Activated naive CD4-positive, alpha-beta T cell treated with anti-CD3 and anti-CD28 coated beads for 36 hours (primary cell): ENCODE data around the gene CUX1. TPM values are rescaled to one million over a fixed set of nuclear protein-coding genes. Genes with fewer than 3 reads are reported as not detected.
"Not testable (repeated sequence)": the region's sequence is repeated elsewhere in the genome, so short reads cannot be mapped to it uniquely, and the experiment has no call there.

Experiments used
- CTCF ChIA-PET: fragments of 350-600 bp; sonication (Branson Sonifier 250); formaldehyde crosslinking; loops from one replicate; lab custom pipeline; 2021; ENCODE audit warnings: antibody characterized with exemption; lab: Charles Lee
- DNase-seq: peaks from one replicate; pipeline ENCODE4 v3.0.0-alpha.2; 2020
- H3K27ac Mint-ChIP-seq: one replicate; pipeline ENCODE4 v1.8.0; 2021; ENCODE audit warnings: mild to moderate bottlenecking, mixed read lengths
- H3K27me3 Mint-ChIP-seq: one replicate; pipeline ENCODE4 v1.8.0; 2021; ENCODE audit warnings: low read depth, mixed read lengths
- H3K36me3 Mint-ChIP-seq: one replicate; pipeline ENCODE4 v1.8.0; 2021; ENCODE audit warnings: low read depth, mixed read lengths
- H3K4me1 Mint-ChIP-seq: one replicate; pipeline ENCODE4 v1.8.0; 2021; ENCODE audit warnings: low read depth, mixed read lengths
- H3K4me3 Mint-ChIP-seq: one replicate; pipeline ENCODE4 v1.8.0; 2021; ENCODE audit warnings: mild to moderate bottlenecking, moderate library complexity, mixed read lengths
- H3K9me3 Mint-ChIP-seq: one replicate; pipeline ENCODE4 v1.8.0; 2021; ENCODE audit warnings: mixed read lengths
- intact Hi-C: fragments of 100-400 bp; cut with micrococcal nuclease; formaldehyde crosslinking; loops from one replicate; pipeline ENCODE4 v1.15.1; 2023
- total RNA-seq, 2 experiments: library from RNA; stranded (reverse); gene quantifications; one replicate each; pipeline ENCODE4 v1.2.3, GENCODE V29; 2021

Gene CUX1
- total RNA-seq, 2 experiments from 2014 or later: 22.2 to 25.5 TPM

- Mint-ChIP-seq H3K36me3 (no peaks in the 10 kb centered on the region), H3K9me3 (no peaks in the 10 kb centered on the region), H3K27ac (no peak overlapping the region), H3K4me1 (no peaks in the 10 kb centered on the region), H3K27me3 (no peaks in the 10 kb centered on the region), H3K4me3 (no peak overlapping the region)
- intact Hi-C loops: no loop called here
- CTCF ChIA-PET: no interaction called here
- no peak for DNase-seq
Observed at GRCh38 chr7:102005933-102006480, 188.6 kb downstream of the CUX1 start.

DNA sequence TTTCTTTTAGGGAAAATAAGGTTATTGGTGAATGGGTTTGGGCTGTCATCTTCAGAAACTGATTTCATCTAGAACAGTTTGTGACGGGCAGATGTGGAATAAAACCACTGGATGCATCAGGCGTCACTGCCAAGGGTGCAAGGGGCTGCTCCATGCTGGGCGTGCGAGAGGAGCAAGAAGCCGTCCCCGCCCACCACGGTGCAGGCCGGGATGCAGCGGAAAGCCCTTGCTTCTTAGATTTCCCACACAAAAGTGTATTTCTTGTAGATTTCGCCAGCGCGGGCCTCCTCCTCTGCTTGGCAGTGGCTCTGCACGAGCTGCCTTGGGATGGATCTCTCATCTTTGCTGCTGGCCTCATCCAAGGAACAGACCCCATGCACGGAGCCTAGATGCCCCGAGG lies 189.3 kb downstream of the CUX1 start:
- H3K27me3 Mint-ChIP-seq: no peaks in the 10 kb centered on the region
- CTCF ChIA-PET: no interaction called here
- no peak for DNase-seq
- intact Hi-C loops: no loop called here
- H3K4me3 Mint-ChIP-seq: no peak overlapping the region
- no peaks in the 10 kb centered on the region for H3K9me3 Mint-ChIP-seq
- H3K27ac Mint-ChIP-seq: no peak overlapping the region
- no peaks in the 10 kb centered on the region for H3K36me3 Mint-ChIP-seq
- H3K4me1 Mint-ChIP-seq: no peaks in the 10 kb centered on the region

DNA sequence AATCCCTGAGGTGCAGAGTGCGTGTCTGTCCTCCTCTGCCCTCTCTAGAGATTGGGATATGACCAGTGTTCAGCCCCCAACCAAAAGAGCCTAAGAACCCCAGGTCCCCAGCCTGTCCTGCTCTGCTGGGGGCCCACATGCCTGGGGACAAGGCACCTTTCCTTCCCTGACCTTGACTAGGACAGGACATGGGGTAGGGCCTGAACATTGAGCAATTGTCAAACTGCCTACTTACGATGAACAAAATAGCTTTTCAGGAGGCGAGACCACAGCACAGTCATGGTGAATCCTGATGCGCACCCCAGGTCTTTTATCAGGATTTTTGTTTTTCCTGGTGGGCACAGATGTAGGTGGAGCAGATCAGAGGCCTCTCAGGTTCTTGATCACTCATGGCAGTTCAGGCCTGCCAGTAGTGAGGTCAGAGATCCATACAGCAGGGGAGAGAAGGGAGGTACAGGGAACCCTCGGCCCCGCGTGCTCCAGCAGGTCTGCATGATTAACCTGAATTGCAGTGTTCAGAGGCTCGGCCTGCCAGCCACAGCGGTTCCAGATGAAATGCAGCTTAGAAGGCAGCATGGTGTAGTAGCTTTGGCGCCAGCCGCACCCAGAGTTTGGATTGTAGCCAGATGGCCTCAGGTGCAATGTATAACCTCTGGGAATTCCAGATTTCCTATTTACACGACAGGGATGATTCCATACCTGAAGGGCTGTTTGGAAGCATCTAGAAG lies 191.3 kb downstream of the CUX1 start:
- H3K27ac Mint-ChIP-seq: no peak overlapping the region
- no peak for DNase-seq
- no peak overlapping the region for H3K4me3 Mint-ChIP-seq
- intact Hi-C loops: no loop called here
- peaks cover 2% of the 10 kb centered on the region for H3K36me3 Mint-ChIP-seq
- CTCF ChIA-PET: no interaction called here
- no peaks in the 10 kb centered on the region for H3K27me3 Mint-ChIP-seq
- H3K9me3 Mint-ChIP-seq: no peaks in the 10 kb centered on the region
- H3K4me1 Mint-ChIP-seq: no peaks in the 10 kb centered on the region

- Mint-ChIP-seq H3K27me3 (no peaks in the 10 kb centered on the region), H3K27ac (no peak overlapping the region), H3K9me3 (no peaks in the 10 kb centered on the region), H3K4me1 (no peaks in the 10 kb centered on the region), H3K36me3 (peaks cover 4% of the 10 kb centered on the region), H3K4me3 (no peak overlapping the region)
- intact Hi-C loops: no loop called here
- CTCF ChIA-PET: interaction anchor here (0.7 kb wide), 1 partner anchor 16 kb away, joined by 3 read pairs; no protein-coding TSS in a partner anchor
- no peak for DNase-seq
Observed at GRCh38 chr7:102009628-102010027, 192.2 kb downstream of the CUX1 start.

DNA sequence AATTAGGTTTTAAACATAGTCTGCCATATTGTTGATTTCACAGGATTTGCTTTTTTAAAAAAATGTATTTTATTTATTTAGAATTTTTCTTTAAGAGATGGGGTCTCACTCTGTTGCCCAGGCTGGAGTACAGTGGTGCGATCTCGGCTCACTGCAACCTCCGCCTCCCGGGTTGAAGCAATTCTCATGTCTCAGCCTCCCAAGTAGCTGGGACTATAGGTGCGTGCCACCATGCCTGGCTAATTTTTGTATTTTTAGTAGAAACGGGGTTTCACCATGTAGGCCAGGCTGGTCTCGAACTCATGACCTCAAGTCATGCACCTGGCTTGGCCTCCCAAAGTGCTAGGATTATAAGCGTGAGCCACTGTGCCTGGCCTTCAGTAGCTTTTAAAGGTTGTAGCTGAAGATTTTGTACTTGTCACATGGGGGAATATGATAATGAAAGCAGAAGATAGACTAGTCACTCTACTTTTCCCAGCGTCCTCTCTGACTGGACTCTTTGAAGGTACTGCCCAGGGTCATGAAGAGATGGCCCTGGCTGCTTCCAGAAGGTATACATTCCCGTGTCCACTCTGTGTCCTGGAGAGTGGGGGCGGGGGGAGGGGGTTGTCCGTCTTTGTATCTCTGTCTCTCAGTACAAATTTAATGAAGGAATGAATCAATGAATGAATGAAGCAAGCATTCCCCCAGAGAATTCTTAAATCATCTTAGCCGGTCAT lies 194.8 kb downstream of the CUX1 start:
- H3K27me3 Mint-ChIP-seq, H3K27ac Mint-ChIP-seq, H3K4me3 Mint-ChIP-seq, H3K9me3 Mint-ChIP-seq, H3K36me3 Mint-ChIP-seq, H3K4me1 Mint-ChIP-seq, DNase-seq, intact Hi-C loops: not testable (repeated sequence)
- CTCF ChIA-PET: interaction anchor here (0.6 kb wide), 1 partner anchor 408 kb away, joined by 3 read pairs; no protein-coding TSS in a partner anchor

DNA sequence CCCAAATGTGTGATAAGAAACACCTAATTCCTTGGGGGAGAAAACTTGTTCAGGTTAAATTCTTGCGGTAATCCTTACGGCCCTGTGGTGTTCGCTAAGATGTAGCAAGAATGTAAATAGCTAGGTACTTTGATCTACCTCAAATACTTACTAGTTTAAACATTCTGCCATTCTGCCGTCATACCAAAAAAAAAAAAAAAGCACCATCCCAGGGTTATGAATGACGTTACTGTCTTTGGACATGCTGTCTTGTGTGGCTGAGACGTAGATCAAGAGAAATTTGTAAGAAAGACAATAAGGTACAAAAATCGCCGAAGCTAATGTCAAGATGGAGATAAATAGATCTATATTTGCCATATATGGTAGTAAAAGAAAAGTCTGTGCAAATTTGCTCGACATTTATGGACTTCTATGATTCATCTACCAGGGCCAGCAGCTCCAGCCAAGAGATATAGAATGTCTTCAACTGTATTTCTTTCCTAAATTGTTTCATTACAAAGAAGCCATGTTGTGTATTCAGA lies 195.6 kb downstream of the CUX1 start:
- CTCF ChIA-PET: interaction anchor here (0.6 kb wide), 1 partner anchor 409 kb away, joined by 3 read pairs; no protein-coding TSS in a partner anchor
- H3K27me3 Mint-ChIP-seq: no peaks in the 10 kb centered on the region
- DNase-seq: no peak
- no peak overlapping the region for H3K27ac Mint-ChIP-seq
- no peaks in the 10 kb centered on the region for H3K4me1 Mint-ChIP-seq
- intact Hi-C loops: no loop called here
- H3K36me3 Mint-ChIP-seq: peaks cover 4% of the 10 kb centered on the region
- no peak overlapping the region for H3K4me3 Mint-ChIP-seq
- H3K9me3 Mint-ChIP-seq: no peaks in the 10 kb centered on the region

- Mint-ChIP-seq H3K9me3 (no peaks in the 10 kb centered on the region), H3K27ac (no peak overlapping the region), H3K27me3 (no peaks in the 10 kb centered on the region), H3K4me3 (no peak overlapping the region), H3K4me1 (no peaks in the 10 kb centered on the region), H3K36me3 (peaks cover 2% of the 10 kb centered on the region)
- CTCF ChIA-PET: no interaction called here
- DNase-seq: no peak
- intact Hi-C loops: no loop called here
Observed at GRCh38 chr7:102018876-102019275, 201.4 kb downstream of the CUX1 start.

DNA sequence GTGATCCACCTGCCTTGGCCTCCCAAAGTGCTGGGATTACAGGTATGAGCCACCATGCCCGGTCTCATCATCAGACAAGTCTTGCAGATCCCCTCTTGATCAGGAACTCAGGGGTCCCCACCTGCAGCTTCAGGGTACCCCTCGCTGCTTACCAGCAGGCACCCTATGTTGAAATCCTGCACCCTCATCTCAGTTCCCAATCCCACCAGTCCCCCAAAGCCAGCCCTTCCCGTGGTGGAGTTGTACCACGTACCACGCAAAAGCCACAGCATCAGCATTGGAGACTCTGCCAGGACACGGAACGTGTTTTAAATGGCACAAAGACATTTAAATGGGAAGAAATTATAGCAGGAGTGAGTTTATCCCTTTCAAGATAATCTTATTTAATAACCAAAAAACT lies 202.0 kb downstream of the CUX1 start:
- no peak overlapping the region for H3K4me3 Mint-ChIP-seq
- H3K27me3 Mint-ChIP-seq: no peaks in the 10 kb centered on the region
- H3K27ac Mint-ChIP-seq: no peak overlapping the region
- H3K9me3 Mint-ChIP-seq: no peaks in the 10 kb centered on the region
- intact Hi-C loops: no loop called here
- H3K36me3 Mint-ChIP-seq: peaks cover under 1% of the 10 kb centered on the region
- DNase-seq: no peak
- no peaks in the 10 kb centered on the region for H3K4me1 Mint-ChIP-seq
- CTCF ChIA-PET: no interaction called here

DNA sequence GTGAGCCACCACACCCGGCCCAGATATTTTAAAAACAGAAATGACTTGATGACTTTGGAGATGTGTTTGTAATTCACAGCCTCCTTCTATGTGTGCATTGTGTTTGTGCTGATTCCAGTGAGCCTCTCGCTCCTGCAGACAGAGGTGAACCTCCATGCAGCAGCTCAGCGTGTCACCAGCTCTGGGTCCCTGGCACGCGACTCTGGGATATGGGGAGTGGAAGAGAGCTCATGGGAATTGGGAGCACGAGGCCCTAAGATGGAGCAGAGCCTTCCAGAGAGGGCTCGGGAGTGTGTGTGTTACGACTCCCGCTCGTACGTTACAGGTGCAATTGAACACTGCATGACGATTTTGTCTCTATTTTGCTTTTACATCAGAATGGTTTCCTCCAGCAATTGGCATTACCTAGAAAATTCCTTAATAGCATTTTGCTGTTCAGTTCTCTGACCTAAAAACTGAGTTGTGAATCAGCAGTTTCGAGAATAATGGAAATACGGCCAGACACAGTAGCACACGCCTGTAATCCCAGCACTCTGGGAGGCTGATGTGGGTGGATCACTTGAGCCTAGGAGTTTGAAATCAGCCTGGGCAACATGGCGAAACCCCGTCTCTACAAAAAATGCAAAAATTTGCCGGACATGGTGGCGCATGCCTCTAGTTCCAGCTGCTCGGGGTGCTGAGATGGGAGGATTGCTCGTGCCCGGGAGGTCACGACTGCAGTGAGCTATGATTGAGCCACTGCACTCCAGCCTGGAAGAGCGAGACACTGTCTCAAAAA lies 204.6 kb downstream of the CUX1 start:
- no peaks in the 10 kb centered on the region for H3K36me3 Mint-ChIP-seq
- no peaks in the 10 kb centered on the region for H3K4me1 Mint-ChIP-seq
- intact Hi-C loops: no loop called here
- no peak for DNase-seq
- no peak overlapping the region for H3K27ac Mint-ChIP-seq
- CTCF ChIA-PET: interaction anchor here (0.6 kb wide), 1 partner anchor 48 kb away, joined by 3 read pairs; no protein-coding TSS in a partner anchor
- no peaks in the 10 kb centered on the region for H3K27me3 Mint-ChIP-seq
- no peaks in the 10 kb centered on the region for H3K9me3 Mint-ChIP-seq
- no peak overlapping the region for H3K4me3 Mint-ChIP-seq

DNA sequence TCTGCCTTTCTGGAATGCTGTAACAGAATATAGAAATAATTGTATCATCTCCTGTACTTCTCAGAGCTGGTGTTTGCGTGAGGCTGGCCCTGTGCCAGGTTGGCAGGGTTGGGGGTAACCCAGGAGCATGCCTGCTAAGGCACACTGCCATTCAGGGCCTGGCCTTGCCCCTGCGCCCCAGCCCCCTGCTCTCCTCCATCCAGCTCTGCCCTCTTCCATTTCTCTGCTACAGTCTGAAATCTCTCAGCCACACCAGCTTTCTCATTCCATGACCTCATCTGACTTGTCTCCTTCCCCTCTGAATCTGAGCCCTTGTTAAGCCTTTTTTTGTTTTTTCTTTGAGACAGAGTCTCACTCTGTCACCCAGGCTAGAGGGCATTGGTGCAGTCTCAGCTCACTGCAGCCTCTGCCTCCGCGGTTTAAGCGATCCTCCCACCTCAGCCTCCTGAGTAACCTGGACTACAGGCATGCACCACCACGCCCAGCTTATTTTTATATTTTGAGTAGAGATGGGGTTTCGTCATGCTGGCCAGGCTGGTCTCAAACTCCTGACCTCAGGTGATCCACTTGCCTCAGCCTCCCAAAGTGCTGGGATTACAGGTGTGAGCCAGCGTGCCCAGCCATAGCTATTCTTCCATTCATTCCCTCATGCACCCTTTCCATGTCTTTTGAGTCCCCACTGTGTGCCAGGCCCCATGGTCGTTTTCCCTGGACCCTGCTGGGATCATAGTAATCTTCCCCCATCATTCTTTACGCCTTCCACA lies 206.8 kb downstream of the CUX1 start:
- no peaks in the 10 kb centered on the region for H3K27me3 Mint-ChIP-seq
- H3K4me1 Mint-ChIP-seq: peaks cover 5% of the 10 kb centered on the region
- H3K9me3 Mint-ChIP-seq: no peaks in the 10 kb centered on the region
- intact Hi-C loops: no loop called here
- DNase-seq: no peak
- no peak overlapping the region for H3K27ac Mint-ChIP-seq
- H3K4me3 Mint-ChIP-seq: no peak overlapping the region
- CTCF ChIA-PET: interaction anchor here (0.6 kb wide), 1 partner anchor 84 kb away, joined by 3 read pairs; no protein-coding TSS in a partner anchor
- peaks cover 2% of the 10 kb centered on the region for H3K36me3 Mint-ChIP-seq

DNA sequence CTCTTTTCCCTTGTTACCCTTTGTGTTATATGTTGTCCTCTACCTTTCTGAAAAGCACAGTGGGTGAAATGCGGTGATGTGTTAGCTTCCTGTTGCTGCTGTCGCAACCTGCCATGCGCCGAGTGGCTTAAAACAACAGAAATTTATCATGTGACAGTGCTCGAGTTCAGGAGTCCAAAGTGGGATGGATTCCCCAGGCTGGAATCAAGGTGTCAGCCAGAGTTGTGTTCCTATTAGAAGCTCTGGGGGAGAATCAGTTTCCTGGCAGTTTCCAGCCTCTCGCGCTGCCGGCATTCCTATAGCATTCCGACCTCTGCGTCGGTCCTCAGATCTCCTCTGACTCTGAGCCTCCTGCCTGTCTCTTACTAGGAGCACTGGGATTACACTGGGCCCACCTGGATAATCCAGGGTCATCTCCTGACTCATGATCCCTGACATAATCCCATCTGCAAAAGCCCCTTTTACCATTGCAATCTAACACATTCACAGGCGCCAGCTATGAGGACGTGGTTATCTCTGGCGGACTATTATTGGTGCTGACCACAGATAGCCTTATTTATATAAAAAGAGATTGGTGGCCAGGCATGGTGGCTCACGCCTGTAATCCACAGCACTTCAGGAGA lies 207.5 kb downstream of the CUX1 start:
- H3K4me1 Mint-ChIP-seq: peaks cover 5% of the 10 kb centered on the region
- no peak for DNase-seq
- no peak overlapping the region for H3K4me3 Mint-ChIP-seq
- intact Hi-C loops: no loop called here
- H3K36me3 Mint-ChIP-seq: peaks cover 4% of the 10 kb centered on the region
- CTCF ChIA-PET: interaction anchor here (0.6 to 0.9 kb wide), 2 partner anchors 15 to 85 kb away, joined by 3 read pairs; no protein-coding TSS in a partner anchor
- no peak overlapping the region for H3K27ac Mint-ChIP-seq
- no peaks in the 10 kb centered on the region for H3K9me3 Mint-ChIP-seq
- H3K27me3 Mint-ChIP-seq: no peaks in the 10 kb centered on the region
